HFF-Myc (cell line): ENCODE data around the gene AHCY.

Experiments used
- DNase-seq: peaks from one replicate; pipeline ENCODE4 v3.0.0-alpha.2; 2011; ENCODE audit warnings: low read depth; ENCODE audit errors: extremely low read depth
- H3K4me3 ChIP-seq: replicated peaks from 2 replicates; pipeline ENCODE4 v1.5.1; 2011; ENCODE audit warnings: low read depth, mild to moderate bottlenecking, control low read depth, low read length
- TF ChIP-seq, protein P1 (sequence below): IDR thresholded peaks from 2 replicates; pipeline ENCODE4 v1.5.1; 2012; ENCODE audit warnings: mild to moderate bottlenecking, low read depth, low read length, control low read depth; ENCODE audit errors: missing control alignments

The AHCY gene

DNA sequence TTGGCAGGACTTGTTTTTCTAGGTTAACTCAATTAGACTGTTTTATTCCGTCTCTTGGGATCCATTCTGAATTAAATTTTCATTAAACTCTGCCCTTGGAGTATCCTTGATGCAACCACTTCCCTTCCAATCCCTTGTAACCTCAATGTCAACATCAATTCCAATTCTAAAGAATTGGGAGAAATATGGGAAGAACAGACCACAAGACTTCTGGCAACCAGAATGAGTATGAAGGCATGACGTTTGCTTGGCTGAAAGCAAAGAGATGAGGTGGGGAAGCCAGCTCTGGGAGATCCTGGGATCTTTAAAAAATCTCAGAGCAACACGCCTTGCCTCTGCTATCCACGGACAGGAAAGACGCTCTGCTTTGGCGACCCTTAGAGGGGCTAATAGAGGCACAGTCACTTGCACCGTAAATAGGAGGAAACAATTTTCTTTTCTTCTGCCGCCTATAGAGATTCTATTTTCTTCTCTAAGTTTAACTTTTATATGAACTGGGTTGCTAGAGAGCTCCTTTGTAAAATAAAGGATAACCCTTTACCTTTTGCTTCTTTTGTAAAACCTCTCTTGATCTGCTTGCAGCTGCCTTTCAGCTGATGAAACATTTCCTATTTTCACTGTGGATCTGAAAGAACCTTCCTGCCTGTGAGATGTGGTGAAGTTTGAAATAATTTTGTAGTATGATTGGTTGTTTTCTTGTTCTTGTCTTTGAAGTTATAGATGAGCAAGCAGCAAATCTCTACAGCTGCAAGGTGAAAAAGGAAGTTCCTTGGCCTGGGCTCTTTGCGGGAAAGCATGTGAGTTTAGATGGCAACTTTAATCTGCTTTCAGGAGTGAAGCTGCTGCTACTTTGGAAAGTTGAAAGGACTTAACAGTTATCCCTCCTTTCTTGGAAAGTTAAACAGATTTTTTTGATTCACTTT is 62.2 kb downstream of the AHCY start, which contains the start of gene ASIP:
Gene ASIP, plus strand, starts transcription at position 731 of the 923 bp plus-strand sequence. CDS start 18,952 bp downstream, outside the sequence.
- no peak for DNase-seq
- TF ChIP-seq, protein P1, sequence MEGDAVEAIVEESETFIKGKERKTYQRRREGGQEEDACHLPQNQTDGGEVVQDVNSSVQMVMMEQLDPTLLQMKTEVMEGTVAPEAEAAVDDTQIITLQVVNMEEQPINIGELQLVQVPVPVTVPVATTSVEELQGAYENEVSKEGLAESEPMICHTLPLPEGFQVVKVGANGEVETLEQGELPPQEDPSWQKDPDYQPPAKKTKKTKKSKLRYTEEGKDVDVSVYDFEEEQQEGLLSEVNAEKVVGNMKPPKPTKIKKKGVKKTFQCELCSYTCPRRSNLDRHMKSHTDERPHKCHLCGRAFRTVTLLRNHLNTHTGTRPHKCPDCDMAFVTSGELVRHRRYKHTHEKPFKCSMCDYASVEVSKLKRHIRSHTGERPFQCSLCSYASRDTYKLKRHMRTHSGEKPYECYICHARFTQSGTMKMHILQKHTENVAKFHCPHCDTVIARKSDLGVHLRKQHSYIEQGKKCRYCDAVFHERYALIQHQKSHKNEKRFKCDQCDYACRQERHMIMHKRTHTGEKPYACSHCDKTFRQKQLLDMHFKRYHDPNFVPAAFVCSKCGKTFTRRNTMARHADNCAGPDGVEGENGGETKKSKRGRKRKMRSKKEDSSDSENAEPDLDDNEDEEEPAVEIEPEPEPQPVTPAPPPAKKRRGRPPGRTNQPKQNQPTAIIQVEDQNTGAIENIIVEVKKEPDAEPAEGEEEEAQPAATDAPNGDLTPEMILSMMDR: no peak
- no peak within 1 kb of the TSS for H3K4me3 ChIP-seq

DNA sequence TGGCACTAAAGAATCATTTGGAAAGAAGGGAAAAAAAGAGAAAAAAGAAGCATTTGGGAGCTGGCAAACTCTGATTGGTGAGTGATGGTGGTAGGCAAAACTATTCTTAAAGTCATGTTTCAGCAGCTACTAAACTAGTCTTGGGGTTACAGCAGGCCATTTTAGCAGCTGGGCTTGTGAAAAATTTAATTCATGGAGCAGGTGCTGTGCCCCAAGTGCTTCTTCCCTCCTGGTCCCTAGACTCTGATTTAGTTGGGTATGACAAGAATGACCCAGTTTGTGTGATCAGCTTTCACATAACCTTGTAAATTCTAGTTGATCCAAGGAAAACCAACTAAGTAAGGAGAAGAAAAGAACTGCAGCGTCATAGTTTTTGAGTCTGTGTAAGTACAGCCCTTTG is 63.0 kb downstream of the AHCY start:
- TF ChIP-seq, protein P1: no peak
- no peak for DNase-seq
- no peak overlapping the region for H3K4me3 ChIP-seq

DNA sequence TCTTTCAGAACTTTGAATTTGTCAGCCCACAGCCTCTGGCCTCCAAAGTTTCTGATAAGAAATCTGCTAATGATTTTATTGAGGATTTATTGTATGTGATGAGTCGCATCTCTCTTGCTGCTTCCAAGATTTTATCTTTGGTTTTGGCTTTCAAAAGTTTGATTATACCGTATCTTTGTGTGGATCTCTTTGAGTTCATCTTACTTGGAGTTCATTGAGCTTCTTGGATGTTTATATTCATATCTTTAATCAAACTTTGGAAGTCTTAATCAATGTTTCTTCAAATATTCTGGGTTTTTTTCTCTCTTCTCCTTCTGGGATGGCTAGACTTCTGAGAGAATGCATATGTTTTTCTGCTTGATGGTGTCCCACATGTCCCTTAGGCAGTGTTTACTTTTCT is 65.2 kb downstream of the AHCY start:
- TF ChIP-seq, protein P1: no peak
- no peak for DNase-seq
- H3K4me3 ChIP-seq: no peak overlapping the region

DNA sequence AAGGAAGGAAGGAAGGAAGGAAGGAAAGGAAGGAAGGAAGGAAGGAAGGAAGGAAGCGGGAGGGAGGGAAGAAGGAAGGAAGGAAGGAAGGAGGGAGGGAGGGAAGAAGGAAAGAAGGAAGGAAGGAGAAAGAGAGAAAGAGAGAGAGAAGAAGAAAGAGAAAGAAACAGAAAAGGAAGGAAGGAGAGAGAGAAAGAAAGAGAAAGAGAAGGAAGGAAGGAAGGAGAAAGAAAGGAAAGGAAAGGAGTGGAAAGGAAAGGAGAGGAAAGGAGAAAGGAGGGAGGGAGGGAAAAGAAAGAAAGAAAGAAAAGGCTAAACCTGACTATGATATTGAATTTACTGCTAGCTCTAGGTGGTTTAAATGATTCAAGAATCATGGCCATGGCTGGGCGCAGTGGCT is 67.3 kb downstream of the AHCY start:
- TF ChIP-seq, protein P1: no peak
- DNase-seq: no peak
- no peak overlapping the region for H3K4me3 ChIP-seq

DNA sequence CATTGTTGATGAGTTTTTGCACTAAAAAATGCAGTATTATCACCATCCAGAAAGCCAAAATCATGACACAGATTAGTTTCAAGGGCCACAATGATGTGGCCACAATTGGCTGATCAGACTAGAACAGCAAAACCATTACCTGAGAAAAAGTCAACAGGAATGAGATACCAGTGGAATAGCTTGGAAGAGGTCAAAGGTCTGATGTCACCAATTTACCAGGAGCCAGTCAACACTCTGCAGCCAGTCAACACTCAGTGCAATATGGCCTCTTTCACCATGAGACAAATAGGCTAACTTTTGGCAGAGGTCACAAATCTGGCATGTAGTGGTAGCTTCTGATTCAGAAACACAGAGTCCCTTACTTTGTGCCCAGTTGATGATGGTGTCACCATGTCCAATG is 69.5 kb downstream of the AHCY start:
- TF ChIP-seq, protein P1: no peak
- no peak overlapping the region for H3K4me3 ChIP-seq
- no peak for DNase-seq

DNA sequence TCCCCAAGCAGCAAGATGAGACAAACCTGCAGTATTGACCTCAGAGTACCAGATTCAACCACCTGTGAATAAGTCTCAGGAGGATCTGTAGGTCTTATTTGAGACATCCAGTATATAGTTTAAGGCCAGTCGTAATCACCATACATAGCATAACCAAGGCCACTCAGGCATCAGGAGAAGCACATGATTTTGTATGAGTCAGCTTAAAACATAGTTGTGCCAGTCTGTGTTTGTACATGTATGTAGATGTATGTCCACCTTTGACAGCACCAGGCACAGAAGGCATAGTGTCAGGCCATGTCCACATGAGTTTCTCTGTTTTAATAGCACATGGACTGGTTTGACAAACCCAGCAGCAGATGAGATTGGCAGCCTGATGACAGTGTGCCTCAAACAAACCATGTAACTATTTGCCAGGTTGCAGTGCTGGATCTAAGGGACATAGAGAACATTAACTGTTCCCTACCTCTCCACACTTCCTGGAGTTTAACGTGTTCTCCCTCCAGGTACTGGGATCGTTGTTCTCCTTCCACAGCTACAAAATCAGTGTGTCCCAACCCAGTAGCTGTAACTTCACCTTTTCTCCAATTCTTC is 70.6 kb downstream of the AHCY start:
- H3K4me3 ChIP-seq: no peak overlapping the region
- TF ChIP-seq, protein P1: no peak
- DNase-seq: no peak
